CD14-positive monocyte (primary cell): Measurements from ENCODE around the gene PNMA1. TPM values are rescaled to one million over a fixed set of nuclear protein-coding genes. Genes with fewer than 3 reads are reported as not detected.

ENCODE experiments used
- DNase-seq, 3 donors: peaks; one replicate each; pipeline ENCODE4 v3.0.0-alpha.2; 2011 to 2022
- H2AFZ ChIP-seq: 2 replicates; pipeline ENCODE4 v1.6.0; 2012; ENCODE audit warnings: mild to moderate bottlenecking, low read depth, low read length, inconsistent platforms; ENCODE audit not compliant: insufficient read depth, poor library complexity, severe bottlenecking
- H3K27ac ChIP-seq, 2 donors: 1 replicate in 1 of 2; 2 replicates in 1 of 2; pipeline ENCODE4 v1.5.1; 2012 to 2013; ENCODE audit warnings: low read length in 2 of 2, control low read depth in 1 of 2, inconsistent platforms in 1 of 2, low read depth in 1 of 2, mild to moderate bottlenecking in 1 of 2
- H3K27me3 ChIP-seq, 2 donors: one replicate each; pipeline versions ENCODE4 v1.6.0 to v1.6.1; 2011 to 2013; ENCODE audit warnings: low read length in 2 of 2; ENCODE audit not compliant: control insufficient read depth in 2 of 2, insufficient read depth in 2 of 2
- H3K36me3 ChIP-seq, 2 donors: replicated peaks in 1 of 2; 1 replicate in 1 of 2; 2 replicates in 1 of 2; pipeline versions ENCODE4 v1.5.1 to v1.6.1; 2012 to 2013; ENCODE audit warnings: low read length in 2 of 2, control low read depth in 1 of 2, inconsistent platforms in 1 of 2, mild to moderate bottlenecking in 1 of 2; ENCODE audit not compliant: insufficient read depth in 2 of 2, control insufficient read depth in 1 of 2
- H3K4me1 ChIP-seq, 2 donors: 1 replicate in 1 of 2; 2 replicates in 1 of 2; pipeline versions ENCODE4 v1.5.1 to v1.6.1; 2012 to 2013; ENCODE audit warnings: low read length in 2 of 2, control low read depth in 1 of 2, inconsistent platforms in 1 of 2, mild to moderate bottlenecking in 1 of 2, moderate library complexity in 1 of 2; ENCODE audit not compliant: insufficient read depth in 2 of 2, control insufficient read depth in 1 of 2
- H3K4me2 ChIP-seq: replicated peaks from 2 replicates; pipeline ENCODE3; 2012; ENCODE audit warnings: low read length, moderate library complexity, mild to moderate bottlenecking; ENCODE audit not compliant: poor library complexity, severe bottlenecking; ENCODE audit errors: extremely low read depth
- H3K4me3 ChIP-seq, 3 experiments: fragments of 200-600 bp in 1 of 3; sonication (generic) in 1 of 3; replicated peaks in 1 of 3; 1 replicate in 2 of 3; 2 replicates in 1 of 3; pipeline ENCODE4 v1.5.1; 2011 to 2013; ENCODE audit warnings: low read length in 3 of 3, mild to moderate bottlenecking in 3 of 3, control low read depth in 2 of 3, low read depth in 2 of 3, inconsistent platforms in 1 of 3, moderate library complexity in 1 of 3
- H3K79me2 ChIP-seq: 2 replicates; pipeline ENCODE4 v1.6.0; 2012; ENCODE audit warnings: mild to moderate bottlenecking, control low read depth, inconsistent platforms, low read length, moderate library complexity; ENCODE audit not compliant: insufficient read depth
- H3K9ac ChIP-seq: 2 replicates; pipeline ENCODE4 v1.6.0; 2017; ENCODE audit warnings: low read length, mild to moderate bottlenecking; ENCODE audit not compliant: insufficient read depth, poor library complexity, severe bottlenecking
- H3K9me3 ChIP-seq, 2 donors: replicated peaks in 1 of 2; 1 replicate in 1 of 2; 2 replicates in 1 of 2; pipeline versions ENCODE4 v1.5.1 to v1.6.1; 2012 to 2013; ENCODE audit warnings: low read length in 2 of 2, control low read depth in 1 of 2; ENCODE audit not compliant: control insufficient read depth in 1 of 2, insufficient read depth in 1 of 2
- H4K20me1 ChIP-seq: 2 replicates; pipeline ENCODE4 v1.6.0; 2012; ENCODE audit warnings: mild to moderate bottlenecking, low read length, control low read depth, moderate library complexity; ENCODE audit not compliant: insufficient read depth
- H3K27ac Mint-ChIP-seq, 7 donors: one replicate each; pipeline ENCODE4 v1.8.0; 2020; ENCODE audit warnings: mild to moderate bottlenecking in 7 of 7, mixed read lengths in 7 of 7, moderate library complexity in 6 of 7, inconsistent platforms in 2 of 7
- H3K27me3 Mint-ChIP-seq, 3 donors: one replicate each; pipeline ENCODE4 v1.8.0; 2021 to 2022; ENCODE audit warnings: low read depth in 3 of 3, mild to moderate bottlenecking in 3 of 3, mixed read lengths in 3 of 3, moderate library complexity in 3 of 3, inconsistent platforms in 1 of 3
- H3K36me3 Mint-ChIP-seq, 2 donors: one replicate each; pipeline ENCODE4 v1.8.0; 2020; ENCODE audit warnings: mixed read lengths in 2 of 2, inconsistent platforms in 1 of 2, mild to moderate bottlenecking in 1 of 2
- H3K4me1 Mint-ChIP-seq: one replicate; pipeline ENCODE4 v1.8.0; 2020; ENCODE audit warnings: mild to moderate bottlenecking, mixed read lengths
- H3K4me3 Mint-ChIP-seq, 2 donors: one replicate each; pipeline ENCODE4 v1.8.0; 2020; ENCODE audit warnings: mild to moderate bottlenecking in 2 of 2, mixed read lengths in 2 of 2, moderate library complexity in 1 of 2
- H3K9me3 Mint-ChIP-seq, 7 donors: one replicate each; pipeline ENCODE4 v1.8.0; 2020 to 2022; ENCODE audit warnings: mixed read lengths in 7 of 7, mild to moderate bottlenecking in 6 of 7, moderate library complexity in 6 of 7, inconsistent platforms in 2 of 7
- WGBS: methylation state at CpG from one replicate; pipeline ENCODE4 v1.1.5; 2013; ENCODE audit warnings: missing lambda C conversion rate; ENCODE audit not compliant: insufficient coverage; 5-methylcytosine and 5-hydroxymethylcytosine counted together
- intact Hi-C, 2 donors: fragments of 100-400 bp; cut with micrococcal nuclease; formaldehyde crosslinking; loops; one replicate each; pipeline versions ENCODE4 v1.15.0 to v1.15.1; 2023
- polyA plus RNA-seq, 3 donors: library from polyadenylated mRNA; depleted of rRNA in 1 of 3; unstranded in 2 of 3; stranded (reverse) in 1 of 3; fragments of 300-500 nt in 2 of 3; fragments of >200 nt in 1 of 3; fragmentation: Illumina TruSeq in 2 of 3; gene quantifications; 1 replicate in 2 of 3; 2 replicates in 1 of 3; pipeline ENCODE4 v1.2.3, GENCODE V29; 2012 to 2021
- TF ChIP-seq, protein P1 (sequence below): fragments of 200-600 bp; IDR thresholded peaks from one replicate; pipeline ENCODE4 v1.8.0; 2022; ENCODE audit warnings: antibody characterized with exemption, mild to moderate bottlenecking

The PNMA1 gene
- polyA plus RNA-seq, 3 donors, result 2.4 to 6.4 (median 4.4) TPM

DNA sequence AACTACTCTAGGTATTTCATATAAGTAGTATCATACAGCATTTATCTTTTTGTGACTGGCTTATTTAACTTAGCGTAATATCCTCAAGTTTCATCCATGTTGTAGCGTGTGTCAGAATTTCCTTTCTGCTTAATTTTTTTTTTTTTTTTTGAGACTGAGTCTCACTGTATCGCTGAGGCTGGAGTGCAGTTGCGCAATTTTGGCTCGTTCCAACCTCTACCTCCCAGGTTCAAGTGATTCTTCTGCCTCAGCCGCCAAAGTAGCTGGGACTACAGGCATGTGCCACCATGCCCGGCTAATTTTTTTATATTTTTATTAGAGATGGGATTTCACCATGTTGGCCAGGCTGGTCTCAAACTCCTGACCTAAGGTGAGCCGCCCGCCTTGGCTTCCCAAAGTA is 28.9 kb downstream of the PNMA1 start:
- H3K79me2 ChIP-seq, result no peaks in the 10 kb centered on the region
- no peak for DNase-seq
- WGBS, result no CpG with 5 or more reads among the region's 9 CpGs
- H3K27ac ChIP-seq, result no peak overlapping the region
- TF ChIP-seq, protein P1, sequence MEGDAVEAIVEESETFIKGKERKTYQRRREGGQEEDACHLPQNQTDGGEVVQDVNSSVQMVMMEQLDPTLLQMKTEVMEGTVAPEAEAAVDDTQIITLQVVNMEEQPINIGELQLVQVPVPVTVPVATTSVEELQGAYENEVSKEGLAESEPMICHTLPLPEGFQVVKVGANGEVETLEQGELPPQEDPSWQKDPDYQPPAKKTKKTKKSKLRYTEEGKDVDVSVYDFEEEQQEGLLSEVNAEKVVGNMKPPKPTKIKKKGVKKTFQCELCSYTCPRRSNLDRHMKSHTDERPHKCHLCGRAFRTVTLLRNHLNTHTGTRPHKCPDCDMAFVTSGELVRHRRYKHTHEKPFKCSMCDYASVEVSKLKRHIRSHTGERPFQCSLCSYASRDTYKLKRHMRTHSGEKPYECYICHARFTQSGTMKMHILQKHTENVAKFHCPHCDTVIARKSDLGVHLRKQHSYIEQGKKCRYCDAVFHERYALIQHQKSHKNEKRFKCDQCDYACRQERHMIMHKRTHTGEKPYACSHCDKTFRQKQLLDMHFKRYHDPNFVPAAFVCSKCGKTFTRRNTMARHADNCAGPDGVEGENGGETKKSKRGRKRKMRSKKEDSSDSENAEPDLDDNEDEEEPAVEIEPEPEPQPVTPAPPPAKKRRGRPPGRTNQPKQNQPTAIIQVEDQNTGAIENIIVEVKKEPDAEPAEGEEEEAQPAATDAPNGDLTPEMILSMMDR, result no peak
- no peaks in the 10 kb centered on the region for H3K36me3 ChIP-seq
- no peak overlapping the region for H3K9ac ChIP-seq
- H4K20me1 ChIP-seq, result no peaks in the 10 kb centered on the region
- Mint-ChIP-seq H3K27me3 (no peaks in the 10 kb centered on the region), H3K4me3 (no peak overlapping the region), H3K36me3 (peaks cover 0 to 2% of the 10 kb centered on the region in 2 donors), H3K9me3 (peaks cover 0 to 5% (median 0%) of the 10 kb centered on the region in 7 donors), H3K4me1 (peaks cover 2% of the 10 kb centered on the region), H3K27ac (no peak overlapping the region)
- no peak overlapping the region for H2AFZ ChIP-seq
- no peak overlapping the region for H3K4me3 ChIP-seq
- H3K4me2 ChIP-seq, result no peak overlapping the region
- no peaks in the 10 kb centered on the region for H3K9me3 ChIP-seq
- no peaks in the 10 kb centered on the region for H3K4me1 ChIP-seq
- intact Hi-C loops, result no loop called here
- H3K27me3 ChIP-seq, result no peaks in the 10 kb centered on the region

DNA sequence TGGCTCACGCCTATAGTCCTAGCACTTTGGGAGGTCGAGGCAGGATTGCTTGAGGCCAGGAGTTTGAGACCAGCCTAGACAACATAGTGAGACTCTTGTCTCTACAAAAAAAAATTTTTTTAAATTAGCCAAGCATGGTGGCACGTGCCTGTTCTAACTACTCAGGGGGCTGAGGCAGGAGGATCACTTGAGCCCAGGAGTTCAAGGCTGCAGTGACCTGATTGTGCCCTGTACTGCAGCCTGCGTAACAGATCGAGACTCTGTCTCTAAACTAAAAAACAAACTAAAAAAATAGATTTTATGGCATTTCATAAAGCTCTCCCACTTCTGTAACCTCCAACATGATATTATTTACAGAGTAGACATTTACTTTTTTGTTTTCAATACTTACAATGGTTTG is 29.6 kb downstream of the PNMA1 start:
- peak overlapping the region in 1 of 7 donors; percentile 61 for H3K27ac Mint-ChIP-seq
- no peak overlapping the region for H3K4me2 ChIP-seq
- no peaks in the 10 kb centered on the region for H4K20me1 ChIP-seq
- no peaks in the 10 kb centered on the region for H3K36me3 ChIP-seq
- no peaks in the 10 kb centered on the region for H3K4me1 ChIP-seq
- H3K4me1 Mint-ChIP-seq, result peaks cover 2% of the 10 kb centered on the region
- H3K9me3 ChIP-seq, result no peaks in the 10 kb centered on the region
- DNase-seq, result no peak
- H3K27ac ChIP-seq, result no peak overlapping the region
- H3K9me3 Mint-ChIP-seq, result peaks cover 0 to 5% (median 0%) of the 10 kb centered on the region in 7 donors
- no peak overlapping the region for H3K4me3 Mint-ChIP-seq
- no peak overlapping the region for H3K4me3 ChIP-seq
- H3K36me3 Mint-ChIP-seq, result peaks cover 0 to 2% of the 10 kb centered on the region in 2 donors
- H3K27me3 Mint-ChIP-seq, result no peaks in the 10 kb centered on the region
- WGBS, result 75% methylated on average over 1 of the region's 5 CpGs
- H3K27me3 ChIP-seq, result no peaks in the 10 kb centered on the region
- TF ChIP-seq, protein P1, result no peak
- H3K9ac ChIP-seq, result no peak overlapping the region
- intact Hi-C loops, result no loop called here
- no peaks in the 10 kb centered on the region for H3K79me2 ChIP-seq
- H2AFZ ChIP-seq, result no peak overlapping the region
